Epithelial cell of proximal tubule (primary cell): ENCODE measurements around the gene BMS1. TPM values are rescaled to one million over a fixed set of nuclear protein-coding genes. Genes with fewer than 3 reads are reported as not detected.
A peak's percentile ranks its signal among the peaks of the same experiment; 100 is the strongest.
"Not testable (repeated sequence)": the region's sequence is repeated elsewhere in the genome, so short reads cannot be mapped to it uniquely, and the experiment has no call there.

Experiments used
- DNase-seq: peaks from one replicate; pipeline ENCODE4 v3.0.0-alpha.2; 2011; ENCODE audit warnings: low read depth
- H3K4me3 ChIP-seq: 2 replicates; pipeline ENCODE4 v1.5.1; 2011; ENCODE audit warnings: low read depth, mild to moderate bottlenecking, low read length
- CTCF ChIP-seq: conservative IDR thresholded peaks from 2 replicates; pipeline ENCODE4 v1.5.1; 2012; ENCODE audit warnings: low read depth, mild to moderate bottlenecking, low read length
- total RNA-seq: library from RNA; depleted of rRNA; stranded (reverse); fragments of >200 nt; gene quantifications from 2 replicates; pipeline ENCODE4 v1.2.3, GENCODE V29; 2015

The BMS1 gene
- total RNA-seq, 1 donor from 2014 or later = 17.4 TPM

- no peak for DNase-seq
- no peak for TF ChIP-seq CTCF
- no peak overlapping the region for H3K4me3 ChIP-seq
These were observed 34.3 kb downstream of the BMS1 start for GRCh38 chr10:42816912-42817311.

- H3K4me3 ChIP-seq = not testable (repeated sequence)
These were observed 34.8 kb downstream of the BMS1 start for GRCh38 chr10:42817417-42817816.

DNA sequence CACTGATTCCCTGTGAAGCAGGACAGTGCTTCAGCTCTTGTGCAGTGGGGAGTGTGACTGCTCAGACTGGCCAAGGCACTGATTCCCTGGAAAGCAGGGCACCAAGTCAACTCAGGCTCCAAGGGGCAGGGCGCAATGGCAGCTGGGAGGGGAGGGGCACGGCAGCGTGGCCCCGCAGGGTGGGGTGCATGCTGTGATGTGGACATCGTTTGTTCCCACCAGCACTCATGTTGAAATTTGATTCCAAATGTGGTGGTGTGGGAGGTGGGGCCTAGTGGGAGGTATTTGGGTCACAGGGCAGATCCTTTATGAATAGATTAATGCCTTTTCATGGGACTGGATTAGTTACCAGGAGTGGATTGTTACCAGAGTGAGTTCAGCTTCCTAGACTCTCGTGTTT lies 44.2 kb downstream of the BMS1 start:
- not testable (repeated sequence) for DNase-seq, H3K4me3 ChIP-seq

More at GRCh38 chr10:42817417-42817816, 34.8 kb downstream of the BMS1 start:
- DNase-seq = not testable (repeated sequence)

- no peak for TF ChIP-seq CTCF
- no peak for DNase-seq
These were observed 44.6 kb downstream of the BMS1 start for GRCh38 chr10:42827201-42827600.

GRCh38 chr10:42828391-42828790 lies 45.8 kb downstream of the BMS1 start:
- DNase-seq, H3K4me3 ChIP-seq: not testable (repeated sequence)

More at GRCh38 chr10:42827201-42827600, 44.6 kb downstream of the BMS1 start:
- no peak overlapping the region for H3K4me3 ChIP-seq

DNA sequence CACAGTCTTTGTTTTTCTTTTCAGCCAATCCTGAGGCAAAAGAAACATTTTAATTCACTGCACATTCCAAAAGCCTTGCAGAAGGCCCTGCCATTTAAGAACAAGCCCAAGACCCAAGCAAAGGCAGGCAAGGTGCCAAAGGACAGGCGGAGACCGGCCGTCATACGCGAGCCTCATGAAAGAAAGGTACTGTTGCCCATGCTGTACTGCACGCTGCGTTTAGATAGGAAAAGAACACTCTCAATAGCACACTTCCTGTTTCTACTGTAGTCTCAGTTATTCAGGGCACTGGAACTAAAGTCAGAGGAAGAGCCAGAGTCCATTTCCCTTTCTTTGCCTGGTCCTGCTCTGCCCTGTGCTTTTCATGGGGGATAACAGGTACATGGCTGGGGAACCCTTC lies 47.6 kb downstream of the BMS1 start:
- DNase-seq = no peak

GRCh38 chr10:42836096-42836495 lies 53.5 kb downstream of the BMS1 start:
- no peak for TF ChIP-seq CTCF
- no peak for DNase-seq
- no peak overlapping the region for H3K4me3 ChIP-seq

More for the DNA sequence above, 47.6 kb downstream of the BMS1 start:
- no peak overlapping the region for H3K4me3 ChIP-seq
- TF ChIP-seq CTCF = no peak

GRCh38 chr10:42836771-42837468 lies 54.3 kb downstream of the BMS1 start:
- peak overlapping the region; percentile 51 for H3K4me3 ChIP-seq
- no peak for TF ChIP-seq CTCF
- no peak for DNase-seq

DNA sequence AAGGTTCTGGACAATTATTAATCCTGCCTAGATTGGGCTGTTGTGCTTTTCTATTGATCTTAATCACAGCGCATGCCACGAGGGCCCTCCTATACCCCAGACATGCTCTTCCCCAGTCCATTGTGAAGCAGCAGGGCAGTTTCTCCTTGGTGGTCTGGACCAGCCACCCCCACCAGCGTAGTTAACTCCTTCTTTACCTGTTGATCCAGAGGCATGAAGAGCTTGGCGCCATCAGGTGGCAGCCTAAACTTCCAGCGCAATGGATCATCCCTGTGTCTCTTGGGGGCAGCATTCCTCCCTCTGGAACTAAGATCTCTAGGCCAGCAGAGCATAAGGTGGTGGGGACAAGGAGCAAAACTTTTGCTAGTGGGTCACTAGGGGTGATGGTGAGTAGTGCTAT lies 62.2 kb downstream of the BMS1 start:
- not testable (repeated sequence) for H3K4me3 ChIP-seq, DNase-seq

GRCh38 chr10:42847261-42847660 lies 64.7 kb downstream of the BMS1 start:
- DNase-seq, H3K4me3 ChIP-seq: not testable (repeated sequence)
